HepG2 (cell line): ENCODE data around the gene EIF1AD. TPM values are rescaled to one million over a fixed set of nuclear protein-coding genes. Genes with fewer than 3 reads are reported as not detected.

ENCODE experiments used
- ATAC-seq: fragments of 200-7000 bp; cut with Tn5 transposase; 3 replicates; pipeline ENCODE4 v1.9.1; 2020; ENCODE audit warnings: mild to moderate bottlenecking, moderate library complexity
- BruUV-seq: library from RNA; stranded (reverse); fragments of 400-500 nt; replicated peaks from 2 replicates; lab custom pipeline; 2021; lab: Mats Ljungman, UMichigan
- CTCF ChIA-PET: fragments of 300-600 bp; formaldehyde crosslinking; extraction: SDS; loops from one replicate; lab custom pipeline; 2021; ENCODE audit warnings: low total read pairs, inconsistent platforms, low intra/inter-chr PET ratio; lab: Yijun Ruan, JAX
- POLR2A ChIA-PET: fragments of 350-600 bp; sonication (Branson Sonifier 250); formaldehyde crosslinking; loops from one replicate; lab custom pipeline; 2020; ENCODE audit warnings: antibody characterized with exemption, inconsistent platforms; lab: Yijun Ruan, JAX
- DNase-seq: peaks from one replicate; pipeline ENCODE4 v3.0.0-alpha.2; 2015; ENCODE audit warnings: low spot score
- FAIRE-seq: peaks from 3 replicates; lab custom pipeline; 2011; peaks lifted over from hg19 to GRCh38; lab: Jason Lieb, UNC
- H2AFZ ChIP-seq: one replicate; pipeline ENCODE4 v1.6.1; 2011; ENCODE audit warnings: low read length, inconsistent platforms
- H3K27ac ChIP-seq: fragments of 300-600 bp; 3 replicates; pipeline ENCODE4 v1.8.0; 2011; ENCODE audit warnings: mixed run types, mild to moderate bottlenecking, mixed read lengths, low read length, inconsistent platforms; ENCODE audit not compliant: insufficient read depth; ENCODE audit errors: extremely low read length
- H3K27me3 ChIP-seq, 2 experiments: fragments of 200-600 bp in 1 of 2; 2 replicates in 1 of 2; 3 replicates in 1 of 2; pipeline versions ENCODE4 v1.6.0 to v1.8.0; 2011; ENCODE audit warnings: low read length in 2 of 2, mild to moderate bottlenecking in 2 of 2, moderate library complexity in 2 of 2, inconsistent platforms in 1 of 2; ENCODE audit not compliant: insufficient read depth in 2 of 2, control insufficient read depth in 1 of 2
- H3K36me3 ChIP-seq, 2 experiments: fragments of 200-600 bp in 1 of 2; replicated peaks in 1 of 2; 2 replicates in 1 of 2; 3 replicates in 1 of 2; pipeline versions ENCODE4 v1.5.1 to v1.8.0; 2011; ENCODE audit warnings: low read length in 2 of 2, inconsistent platforms in 1 of 2; ENCODE audit not compliant: insufficient read depth in 2 of 2, control insufficient read depth in 1 of 2
- H3K4me1 ChIP-seq: 2 replicates; pipeline ENCODE4 v1.5.1; 2012; ENCODE audit warnings: low read length, inconsistent platforms; ENCODE audit not compliant: insufficient read depth
- H3K4me2 ChIP-seq: 2 replicates; pipeline ENCODE4 v1.6.0; 2011; ENCODE audit warnings: low read depth, low read length, inconsistent platforms
- H3K4me3 ChIP-seq, 3 experiments: fragments of 200-600 bp in 1 of 3; sonication (generic), shearing (Covaris generic) in 1 of 3; replicated peaks in 1 of 3; 2 replicates each; pipeline ENCODE4 v1.5.1; 2011 to 2016; ENCODE audit warnings: low read length in 3 of 3, inconsistent platforms in 2 of 3, low read depth in 2 of 3, mild to moderate bottlenecking in 2 of 3, control low read depth in 1 of 3, mixed read lengths in 1 of 3; ENCODE audit not compliant: insufficient read depth in 1 of 3
- H3K79me2 ChIP-seq: one replicate; pipeline ENCODE4 v1.6.1; 2011; ENCODE audit warnings: low read length, inconsistent platforms; ENCODE audit not compliant: insufficient read depth
- H3K9ac ChIP-seq: 2 replicates; pipeline ENCODE4 v1.6.0; 2011; ENCODE audit warnings: mild to moderate bottlenecking, low read depth, low read length, inconsistent platforms; ENCODE audit not compliant: insufficient read depth
- H3K9me3 ChIP-seq: 2 replicates; pipeline ENCODE4 v1.5.1; 2012; ENCODE audit warnings: mild to moderate bottlenecking, low read length
- H4K20me1 ChIP-seq: 2 replicates; pipeline ENCODE4 v1.6.0; 2011; ENCODE audit warnings: inconsistent platforms, mild to moderate bottlenecking, low read length, moderate library complexity; ENCODE audit not compliant: insufficient read depth
- KDM6A ChIP-seq: IDR thresholded peaks from 2 replicates; pipeline ENCODE4 v1.6.1; 2016; ENCODE audit warnings: low read depth
- SMYD3 ChIP-seq: sonication (generic); formaldehyde crosslinking; IDR thresholded peaks from 2 replicates; pipeline ENCODE4 v1.8.1; 2023; ENCODE audit warnings: mild to moderate bottlenecking, missing genetic modification reagents
- WGBS: methylation state at CpG from one replicate; pipeline ENCODE4 v1.1.6; 2017; ENCODE audit warnings: low lambda C conversion rate; 5-methylcytosine and 5-hydroxymethylcytosine counted together
- in situ Hi-C: cut with HindIII; loops from 2 replicates; pipeline ENCODE4 v1.10.0; 2017; ENCODE audit warnings: low pct_unique_long_range_greater_than_20kb; ENCODE audit not compliant: extremely low pct_ligation_motif_present
- intact Hi-C: fragments of 100-400 bp; cut with micrococcal nuclease; formaldehyde crosslinking; loops from one replicate; pipeline ENCODE4 v1.10.0; 2022; ENCODE audit not compliant: unreplicated experiment
- polyA plus RNA-seq, 8 experiments: library from polyadenylated mRNA; depleted of rRNA in 3 of 8; stranded (reverse) in 7 of 8; unstranded in 1 of 8; fragments of >200 nt; fragmentation: Illumina TruSeq in 4 of 8; extraction: Trizol in 4 of 8; gene quantifications; 2 replicates each; pipeline versions ENCODE4 v1.2.1 to v1.2.3, GENCODE V29; 2011 to 2016; ENCODE audit warnings: low read depth in 4 of 8, missing spikeins in 1 of 8, mixed read lengths in 1 of 8; ENCODE audit not compliant: insufficient read depth in 1 of 8
- total RNA-seq, 5 experiments: library from RNA; depleted of rRNA; stranded (reverse); fragments of >200 nt; fragmentation: Illumina TruSeq; extraction: Trizol; gene quantifications; 2 replicates each; pipeline ENCODE4 v1.2.3, GENCODE V29; 2016; ENCODE audit warnings: low read depth in 1 of 5
- TF ChIP-seq, protein P1 (sequence below): sonication (generic); formaldehyde crosslinking; IDR thresholded peaks from 2 replicates; pipeline ENCODE4 v1.4.0; 2020; ENCODE audit warnings: low read depth, missing genetic modification reagents
- TF ChIP-seq, protein P2 (sequence below): sonication (generic); formaldehyde crosslinking; IDR thresholded peaks from one replicate; pipeline ENCODE4 v1.5.1; 2020; ENCODE audit warnings: mild to moderate bottlenecking, missing genetic modification reagents; ENCODE audit errors: not compliant biosample characterization
- TF ChIP-seq, protein P3 (sequence below): fragments of 450-650 bp; IDR thresholded peaks from 2 replicates; pipeline ENCODE4 v1.6.1; 2017

The EIF1AD gene
- total and polyA plus RNA-seq, 2 of the 13 experiments (the other 11 are each of a cell fraction or from before 2014, with no cell fraction given) = 18.2 to 30.8 TPM

DNA sequence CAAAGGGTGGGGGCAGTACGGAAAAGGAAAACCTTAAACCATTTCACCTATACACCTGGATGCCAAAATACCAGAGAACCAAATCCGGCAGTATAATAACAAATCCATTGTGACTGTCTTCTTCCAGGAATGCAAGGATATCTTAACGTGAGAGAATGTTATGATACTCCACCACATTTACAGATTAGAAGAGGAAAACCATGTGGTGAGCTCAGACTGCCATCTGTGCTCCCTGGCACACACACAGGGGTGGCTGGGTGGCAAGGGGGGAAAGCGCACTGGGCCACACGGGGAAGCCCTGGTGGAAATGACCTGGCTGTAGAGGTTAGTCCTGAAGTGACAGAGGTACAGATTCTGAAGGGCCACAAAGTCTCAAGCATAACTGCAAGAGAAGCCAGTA lies 9.9 kb downstream of the EIF1AD start:
- DNase-seq = no peak
- Histone ChIP-seq H3K4me2 (no peak overlapping the region), H3K27me3 (no peaks in the 10 kb centered on the region), H3K79me2 (no peaks in the 10 kb centered on the region), H3K36me3 (no peaks in the 10 kb centered on the region), H3K27ac (no peak overlapping the region), H3K9me3 (no peaks in the 10 kb centered on the region), H3K4me3 (no peak overlapping the region), H3K9ac (no peak overlapping the region), H4K20me1 (no peaks in the 10 kb centered on the region), H2AFZ (no peak overlapping the region), H3K4me1 (no peaks in the 10 kb centered on the region)
- TF ChIP-seq SMYD3 (CRISPR knock-in tag) (no peak), KDM6A (CRISPR knock-in tag) (no peak)
- TF ChIP-seq, protein P1, sequence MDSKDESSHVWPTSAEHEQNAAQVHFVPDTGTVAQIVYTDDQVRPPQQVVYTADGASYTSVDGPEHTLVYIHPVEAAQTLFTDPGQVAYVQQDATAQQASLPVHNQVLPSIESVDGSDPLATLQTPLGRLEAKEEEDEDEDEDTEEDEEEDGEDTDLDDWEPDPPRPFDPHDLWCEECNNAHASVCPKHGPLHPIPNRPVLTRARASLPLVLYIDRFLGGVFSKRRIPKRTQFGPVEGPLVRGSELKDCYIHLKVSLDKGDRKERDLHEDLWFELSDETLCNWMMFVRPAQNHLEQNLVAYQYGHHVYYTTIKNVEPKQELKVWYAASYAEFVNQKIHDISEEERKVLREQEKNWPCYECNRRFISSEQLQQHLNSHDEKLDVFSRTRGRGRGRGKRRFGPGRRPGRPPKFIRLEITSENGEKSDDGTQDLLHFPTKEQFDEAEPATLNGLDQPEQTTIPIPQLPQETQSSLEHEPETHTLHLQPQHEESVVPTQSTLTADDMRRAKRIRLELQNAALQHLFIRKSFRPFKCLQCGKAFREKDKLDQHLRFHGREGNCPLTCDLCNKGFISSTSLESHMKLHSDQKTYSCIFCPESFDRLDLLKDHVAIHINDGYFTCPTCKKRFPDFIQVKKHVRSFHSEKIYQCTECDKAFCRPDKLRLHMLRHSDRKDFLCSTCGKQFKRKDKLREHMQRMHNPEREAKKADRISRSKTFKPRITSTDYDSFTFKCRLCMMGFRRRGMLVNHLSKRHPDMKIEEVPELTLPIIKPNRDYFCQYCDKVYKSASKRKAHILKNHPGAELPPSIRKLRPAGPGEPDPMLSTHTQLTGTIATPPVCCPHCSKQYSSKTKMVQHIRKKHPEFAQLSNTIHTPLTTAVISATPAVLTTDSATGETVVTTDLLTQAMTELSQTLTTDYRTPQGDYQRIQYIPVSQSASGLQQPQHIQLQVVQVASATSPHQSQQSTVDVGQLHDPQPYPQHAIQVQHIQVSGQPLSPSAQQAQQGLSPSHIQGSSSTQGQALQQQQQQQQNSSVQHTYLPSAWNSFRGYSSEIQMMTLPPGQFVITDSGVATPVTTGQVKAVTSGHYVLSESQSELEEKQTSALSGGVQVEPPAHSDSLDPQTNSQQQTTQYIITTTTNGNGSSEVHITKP (CRISPR knock-in tag) = no peak
- TF ChIP-seq, protein P2, sequence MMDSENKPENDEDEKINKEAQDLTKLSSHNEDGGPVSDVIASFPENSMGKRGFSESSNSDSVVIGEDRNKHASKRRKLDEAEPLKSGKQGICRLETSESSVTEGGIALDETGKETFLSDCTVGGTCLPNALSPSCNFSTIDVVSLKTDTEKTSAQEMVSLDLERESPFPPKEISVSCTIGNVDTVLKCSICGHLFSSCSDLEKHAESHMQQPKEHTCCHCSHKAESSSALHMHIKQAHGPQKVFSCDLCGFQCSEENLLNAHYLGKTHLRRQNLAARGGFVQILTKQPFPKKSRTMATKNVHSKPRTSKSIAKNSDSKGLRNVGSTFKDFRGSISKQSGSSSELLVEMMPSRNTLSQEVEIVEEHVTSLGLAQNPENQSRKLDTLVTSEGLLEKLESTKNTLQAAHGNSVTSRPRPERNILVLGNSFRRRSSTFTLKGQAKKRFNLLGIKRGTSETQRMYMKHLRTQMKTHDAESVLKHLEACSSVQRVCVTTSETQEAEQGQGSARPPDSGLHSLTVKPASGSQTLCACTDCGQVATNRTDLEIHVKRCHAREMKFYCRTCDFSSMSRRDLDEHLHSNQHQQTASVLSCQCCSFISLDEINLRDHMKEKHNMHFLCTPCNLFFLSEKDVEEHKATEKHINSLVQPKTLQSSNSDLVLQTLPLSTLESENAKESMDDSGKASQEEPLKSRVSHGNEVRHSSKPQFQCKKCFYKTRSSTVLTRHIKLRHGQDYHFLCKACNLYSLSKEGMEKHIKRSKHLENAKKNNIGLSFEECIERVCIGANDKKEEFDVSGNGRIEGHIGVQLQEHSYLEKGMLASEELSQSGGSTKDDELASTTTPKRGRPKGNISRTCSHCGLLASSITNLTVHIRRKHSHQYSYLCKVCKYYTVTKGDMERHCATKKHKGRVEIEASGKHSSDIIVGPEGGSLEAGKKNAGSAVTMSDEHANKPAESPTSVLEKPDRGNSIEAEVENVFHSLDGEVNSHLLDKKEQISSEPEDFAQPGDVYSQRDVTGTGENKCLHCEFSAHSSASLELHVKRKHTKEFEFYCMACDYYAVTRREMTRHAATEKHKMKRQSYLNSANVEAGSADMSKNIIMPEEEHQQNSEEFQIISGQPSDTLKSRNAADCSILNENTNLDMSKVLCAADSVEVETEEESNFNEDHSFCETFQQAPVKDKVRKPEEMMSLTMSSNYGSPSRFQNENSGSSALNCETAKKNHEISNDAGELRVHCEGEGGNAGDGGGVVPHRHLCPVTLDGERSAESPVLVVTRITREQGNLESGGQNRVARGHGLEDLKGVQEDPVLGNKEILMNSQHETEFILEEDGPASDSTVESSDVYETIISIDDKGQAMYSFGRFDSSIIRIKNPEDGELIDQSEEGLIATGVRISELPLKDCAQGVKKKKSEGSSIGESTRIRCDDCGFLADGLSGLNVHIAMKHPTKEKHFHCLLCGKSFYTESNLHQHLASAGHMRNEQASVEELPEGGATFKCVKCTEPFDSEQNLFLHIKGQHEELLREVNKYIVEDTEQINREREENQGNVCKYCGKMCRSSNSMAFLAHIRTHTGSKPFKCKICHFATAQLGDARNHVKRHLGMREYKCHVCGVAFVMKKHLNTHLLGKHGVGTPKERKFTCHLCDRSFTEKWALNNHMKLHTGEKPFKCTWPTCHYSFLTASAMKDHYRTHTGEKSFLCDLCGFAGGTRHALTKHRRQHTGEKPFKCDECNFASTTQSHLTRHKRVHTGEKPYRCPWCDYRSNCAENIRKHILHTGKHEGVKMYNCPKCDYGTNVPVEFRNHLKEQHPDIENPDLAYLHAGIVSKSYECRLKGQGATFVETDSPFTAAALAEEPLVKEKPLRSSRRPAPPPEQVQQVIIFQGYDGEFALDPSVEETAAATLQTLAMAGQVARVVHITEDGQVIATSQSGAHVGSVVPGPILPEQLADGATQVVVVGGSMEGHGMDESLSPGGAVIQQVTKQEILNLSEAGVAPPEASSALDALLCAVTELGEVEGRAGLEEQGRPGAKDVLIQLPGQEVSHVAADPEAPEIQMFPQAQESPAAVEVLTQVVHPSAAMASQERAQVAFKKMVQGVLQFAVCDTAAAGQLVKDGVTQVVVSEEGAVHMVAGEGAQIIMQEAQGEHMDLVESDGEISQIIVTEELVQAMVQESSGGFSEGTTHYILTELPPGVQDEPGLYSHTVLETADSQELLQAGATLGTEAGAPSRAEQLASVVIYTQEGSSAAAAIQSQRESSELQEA (CRISPR knock-in tag) = no peak
- TF ChIP-seq, protein P3, sequence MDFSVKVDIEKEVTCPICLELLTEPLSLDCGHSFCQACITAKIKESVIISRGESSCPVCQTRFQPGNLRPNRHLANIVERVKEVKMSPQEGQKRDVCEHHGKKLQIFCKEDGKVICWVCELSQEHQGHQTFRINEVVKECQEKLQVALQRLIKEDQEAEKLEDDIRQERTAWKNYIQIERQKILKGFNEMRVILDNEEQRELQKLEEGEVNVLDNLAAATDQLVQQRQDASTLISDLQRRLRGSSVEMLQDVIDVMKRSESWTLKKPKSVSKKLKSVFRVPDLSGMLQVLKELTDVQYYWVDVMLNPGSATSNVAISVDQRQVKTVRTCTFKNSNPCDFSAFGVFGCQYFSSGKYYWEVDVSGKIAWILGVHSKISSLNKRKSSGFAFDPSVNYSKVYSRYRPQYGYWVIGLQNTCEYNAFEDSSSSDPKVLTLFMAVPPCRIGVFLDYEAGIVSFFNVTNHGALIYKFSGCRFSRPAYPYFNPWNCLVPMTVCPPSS = no peak
- FAIRE-seq = no peak
- WGBS = 81% methylated on average over 5 of the region's 5 CpGs
- in situ Hi-C loops (no loop called here), intact Hi-C loops (no loop called here)
- no peak for ATAC-seq
- POLR2A ChIA-PET = interaction anchor here (1.0 to 1.1 kb wide), 2 partner anchors 132 to 280 kb away, joined by 3 read pairs; partner anchors contain the start of gene KAT5
- BruUV-seq = no TSS peak
- CTCF ChIA-PET = no interaction called here
